GM12875 (cell line): ENCODE data around the gene PABPC4L.
"Not testable (repeated sequence)": the region's sequence is repeated elsewhere in the genome, so short reads cannot be mapped to it uniquely, and the experiment has no call there.

ENCODE experiments used
- H3K4me3 ChIP-seq: one replicate; pipeline ENCODE4 v1.5.1; 2011; ENCODE audit warnings: low read depth, low read length, control low read depth
- TF ChIP-seq, protein P1 (sequence below): IDR thresholded peaks from 2 replicates; pipeline ENCODE4 v1.5.1; 2011; ENCODE audit warnings: low read depth, mild to moderate bottlenecking, control low read depth, inconsistent platforms, low read length, moderate library complexity, borderline replicate concordance; ENCODE audit not compliant: insufficient read depth

PABPC4L gene

DNA sequence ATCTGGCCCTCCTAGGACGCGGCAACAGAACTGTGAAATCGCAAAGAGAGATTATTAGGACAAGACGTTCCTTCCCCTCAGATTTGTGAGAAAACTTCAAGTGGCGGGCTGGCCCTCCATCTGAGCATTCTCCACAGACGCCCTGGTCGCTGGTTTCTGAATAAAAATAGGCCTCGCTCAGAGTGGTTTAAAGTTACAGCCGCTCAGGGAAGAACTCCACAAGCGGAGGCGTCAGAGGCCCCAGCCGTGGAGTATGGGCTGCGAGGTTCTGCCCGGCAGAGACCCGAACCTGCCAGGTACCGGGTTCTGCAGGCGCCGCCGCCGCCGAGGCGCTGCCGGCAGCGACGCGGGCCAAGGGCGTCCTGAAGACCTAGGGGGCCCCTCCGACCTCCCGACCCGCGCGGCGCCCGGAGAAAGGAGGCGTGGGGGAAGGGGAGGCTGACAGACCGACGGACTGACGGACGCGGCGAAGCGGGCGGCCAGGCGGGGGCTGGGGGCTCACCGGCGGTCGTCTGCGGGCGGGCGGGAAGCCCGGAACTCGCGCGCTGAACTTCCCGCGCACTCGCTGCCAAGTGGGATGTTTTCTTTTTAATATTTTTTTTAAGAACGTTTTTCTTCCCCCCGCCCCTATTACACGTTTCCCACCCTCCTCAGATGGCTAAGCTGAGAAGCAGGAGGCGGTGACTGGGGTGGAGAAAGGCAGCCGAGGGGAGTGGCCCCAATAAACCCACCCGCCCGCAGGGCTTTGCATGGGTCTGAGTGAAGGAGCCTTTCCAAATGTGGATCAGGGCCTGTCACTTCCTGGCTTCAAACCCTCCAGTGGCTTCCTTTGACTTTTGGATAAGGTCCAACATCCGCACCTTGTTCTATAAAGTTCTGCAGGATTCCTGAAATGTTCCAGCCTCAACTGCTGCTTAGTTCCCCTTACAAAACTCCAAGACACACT, at the start of gene PABPC4L:
PABPC4L (minus strand) TSS at position 574 of the 946 bp plus-strand sequence. CDS start 770 bp downstream, outside the sequence.
- no peak within 1 kb of the TSS for H3K4me3 ChIP-seq
- TF ChIP-seq, protein P1, sequence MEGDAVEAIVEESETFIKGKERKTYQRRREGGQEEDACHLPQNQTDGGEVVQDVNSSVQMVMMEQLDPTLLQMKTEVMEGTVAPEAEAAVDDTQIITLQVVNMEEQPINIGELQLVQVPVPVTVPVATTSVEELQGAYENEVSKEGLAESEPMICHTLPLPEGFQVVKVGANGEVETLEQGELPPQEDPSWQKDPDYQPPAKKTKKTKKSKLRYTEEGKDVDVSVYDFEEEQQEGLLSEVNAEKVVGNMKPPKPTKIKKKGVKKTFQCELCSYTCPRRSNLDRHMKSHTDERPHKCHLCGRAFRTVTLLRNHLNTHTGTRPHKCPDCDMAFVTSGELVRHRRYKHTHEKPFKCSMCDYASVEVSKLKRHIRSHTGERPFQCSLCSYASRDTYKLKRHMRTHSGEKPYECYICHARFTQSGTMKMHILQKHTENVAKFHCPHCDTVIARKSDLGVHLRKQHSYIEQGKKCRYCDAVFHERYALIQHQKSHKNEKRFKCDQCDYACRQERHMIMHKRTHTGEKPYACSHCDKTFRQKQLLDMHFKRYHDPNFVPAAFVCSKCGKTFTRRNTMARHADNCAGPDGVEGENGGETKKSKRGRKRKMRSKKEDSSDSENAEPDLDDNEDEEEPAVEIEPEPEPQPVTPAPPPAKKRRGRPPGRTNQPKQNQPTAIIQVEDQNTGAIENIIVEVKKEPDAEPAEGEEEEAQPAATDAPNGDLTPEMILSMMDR: no peak

DNA sequence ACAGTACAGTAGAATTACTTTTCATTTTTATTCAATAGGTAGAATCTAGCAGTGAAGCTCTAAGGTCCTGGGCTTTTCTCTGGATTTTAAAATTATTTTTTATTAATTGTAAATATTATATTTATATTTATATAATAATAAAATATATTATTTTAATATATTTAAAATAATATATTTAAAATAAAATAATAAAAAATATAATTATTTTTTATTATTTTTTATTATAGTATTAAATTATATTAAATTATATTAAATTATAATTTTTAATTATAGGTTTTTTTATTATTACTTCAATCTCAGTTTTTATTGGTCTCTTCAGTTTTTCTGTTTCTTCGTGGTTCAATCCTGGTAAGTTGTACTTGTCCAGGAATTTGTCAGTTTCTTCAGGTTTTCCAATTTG, 49.7 kb upstream of the PABPC4L start:
- TF ChIP-seq, protein P1: no peak
- H3K4me3 ChIP-seq: no peak overlapping the region

DNA sequence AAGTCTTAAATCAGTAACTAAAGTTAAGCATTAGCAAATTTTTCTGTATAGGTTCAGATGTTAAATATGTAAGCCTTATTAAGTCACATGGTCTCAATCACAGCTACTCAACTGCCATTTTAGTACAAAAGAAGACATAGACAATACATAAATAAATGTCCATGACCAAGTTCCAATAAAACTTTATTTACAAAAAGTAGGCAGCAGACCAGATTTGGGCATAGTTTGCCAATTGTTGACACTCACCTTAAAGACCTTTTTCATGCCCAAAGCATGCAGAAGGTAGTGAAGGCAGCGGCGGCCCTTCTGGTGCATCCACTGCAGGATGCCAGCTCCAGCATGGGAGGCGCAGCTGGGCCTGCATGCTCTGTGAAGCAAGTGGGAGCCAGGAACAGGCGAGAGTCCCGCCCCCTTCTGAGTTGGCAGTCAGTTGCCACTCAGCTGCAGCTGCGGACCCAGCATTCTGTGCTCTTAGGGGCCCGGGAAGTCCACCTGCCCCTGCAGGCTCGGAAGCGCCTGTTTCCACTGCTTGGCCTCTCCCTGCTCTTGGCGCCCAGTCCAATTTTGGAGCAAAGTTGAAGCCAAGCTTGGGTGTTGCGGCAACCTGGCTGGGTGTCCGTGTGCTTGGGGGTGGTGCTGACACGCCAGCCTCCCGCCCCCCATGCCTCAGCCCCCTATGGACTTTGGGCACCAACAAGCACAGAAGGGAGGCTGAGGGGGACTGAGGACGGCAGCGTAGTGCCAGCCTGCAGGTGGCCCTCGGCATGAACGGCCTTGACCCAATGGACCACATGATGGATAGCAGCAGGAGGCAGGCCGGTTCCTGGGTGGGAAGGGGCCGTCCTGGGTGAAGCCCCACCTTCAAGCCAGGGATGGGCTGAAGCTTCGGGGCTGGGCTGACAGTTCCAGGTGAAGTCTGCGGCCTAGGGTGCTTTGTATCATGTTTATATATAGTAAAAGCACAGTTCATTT, 42.4 kb upstream of the PABPC4L start:
- TF ChIP-seq, protein P1: no peak
- no peak overlapping the region for H3K4me3 ChIP-seq

DNA sequence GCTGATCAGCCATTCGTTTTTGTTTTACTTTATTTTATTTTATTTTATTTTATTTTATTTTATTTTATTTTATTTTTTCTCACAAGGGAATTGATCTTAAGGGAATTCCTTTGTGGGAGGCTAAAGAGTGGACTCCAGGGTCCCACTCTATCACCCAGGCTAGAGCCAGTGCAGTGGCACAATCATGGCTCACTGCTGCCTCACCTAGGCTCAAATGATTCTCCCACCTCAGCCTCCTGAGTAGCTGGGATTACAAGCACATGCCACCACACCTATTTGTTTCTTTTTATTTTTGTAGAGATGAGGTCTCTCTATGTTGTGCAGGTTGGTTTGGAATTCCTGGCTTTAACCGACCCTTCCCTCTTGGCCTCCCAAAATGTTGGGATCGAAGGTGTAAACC, 17.5 kb upstream of the PABPC4L start:
- TF ChIP-seq, protein P1: no peak
- H3K4me3 ChIP-seq: no peak overlapping the region

DNA sequence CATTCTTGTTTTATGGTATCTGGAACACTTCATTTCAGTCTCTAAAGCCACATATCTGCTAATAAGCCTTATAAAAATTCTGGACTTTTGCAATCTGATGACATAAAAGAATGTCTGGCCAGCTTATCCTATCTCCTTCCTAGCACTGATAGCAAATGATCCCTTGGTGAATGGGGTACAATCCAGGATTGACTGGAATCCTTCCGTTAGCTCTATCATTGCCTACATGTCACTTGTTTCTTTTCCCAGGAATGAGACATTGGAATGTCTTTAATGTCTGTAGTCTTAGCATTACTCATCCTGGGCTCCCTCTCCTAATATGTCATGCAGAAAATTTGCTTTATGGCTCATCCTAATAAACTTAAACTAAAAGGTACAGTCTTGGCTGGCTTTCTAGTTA, 14.8 kb upstream of the PABPC4L start:
- TF ChIP-seq, protein P1: no peak
- H3K4me3 ChIP-seq: no peak overlapping the region

DNA sequence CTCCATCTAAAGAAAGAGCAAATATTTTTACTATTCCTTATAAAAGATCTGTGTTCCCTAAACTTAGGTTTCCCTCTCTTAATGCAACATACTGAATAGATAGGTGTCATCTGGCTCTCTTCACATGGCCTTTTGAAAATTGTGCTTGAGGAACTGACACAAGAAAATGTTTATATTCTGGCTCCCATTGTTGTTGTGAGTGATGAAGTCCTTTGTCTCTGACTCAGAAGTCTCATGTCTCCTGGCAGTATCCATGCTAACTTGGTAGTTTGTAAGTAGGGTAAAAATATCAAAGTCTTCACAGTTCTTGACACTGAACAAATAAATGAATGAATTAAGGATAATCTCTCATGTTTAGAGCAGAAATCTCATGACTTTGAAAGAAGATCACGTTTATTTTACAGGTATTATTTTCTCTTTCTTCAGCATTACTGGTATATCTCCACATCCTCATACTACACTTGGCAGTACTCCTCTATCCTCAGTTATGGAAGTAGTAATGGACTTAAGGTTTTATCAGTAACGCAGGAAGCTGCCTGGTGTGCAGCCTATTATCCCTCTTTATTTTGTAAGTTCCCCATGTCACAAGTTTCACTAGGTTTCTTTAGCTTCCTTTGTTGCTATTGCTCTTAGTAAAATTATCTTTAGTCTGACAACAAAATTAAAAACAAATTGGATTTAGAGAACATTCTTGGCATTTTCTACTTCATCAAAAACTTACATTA, 14.2 kb upstream of the PABPC4L start:
- H3K4me3 ChIP-seq: no peak overlapping the region
- TF ChIP-seq, protein P1: no peak

DNA sequence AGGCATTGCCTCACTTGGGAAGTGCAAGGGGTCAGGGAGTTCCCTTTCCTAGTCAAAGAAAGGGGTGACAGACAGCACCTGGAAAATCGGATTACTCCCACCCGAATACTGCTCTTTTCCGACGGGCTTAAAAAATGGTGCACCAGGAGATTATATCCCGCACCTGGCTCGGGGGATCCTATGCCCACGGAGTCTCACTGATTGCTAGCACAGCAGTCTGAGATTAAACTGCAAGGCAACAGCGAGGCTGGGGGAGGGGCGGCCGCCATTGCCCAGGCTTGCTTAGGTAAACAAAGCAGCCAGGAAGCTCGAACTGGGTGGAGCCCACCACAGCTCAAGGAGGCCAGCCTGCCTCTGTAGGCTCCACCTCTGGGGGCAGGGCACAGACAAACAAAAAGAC, 6.4 kb upstream of the PABPC4L start:
- H3K4me3 ChIP-seq: not testable (repeated sequence)
